SK-N-SH (cell line): ENCODE results near the gene MAP3K6. TPM values are rescaled to one million over a fixed set of nuclear protein-coding genes. Genes with fewer than 3 reads are reported as not detected.

Experiments used
- CTCF ChIA-PET: fragments of 300-600, 350-600 bp; formaldehyde crosslinking; extraction: SDS; loops from one replicate; lab custom pipeline; 2021; lab: Yijun Ruan, JAX
- POLR2A ChIA-PET: fragments of 350-600 bp; sonication (Branson Sonifier 250); formaldehyde crosslinking; extraction: SDS; loops from one replicate; lab custom pipeline; 2020; ENCODE audit warnings: antibody characterized with exemption, inconsistent platforms; lab: Yijun Ruan, JAX
- DNase-seq: peaks from one replicate; pipeline ENCODE4 v3.0.0; 2012
- H2AFZ ChIP-seq: fragments of 200-600 bp; sonication (generic); 2 replicates; pipeline ENCODE4 v1.8.1; 2016; ENCODE audit warnings: antibody characterized with exemption, mild to moderate bottlenecking, low read depth
- H3F3A ChIP-seq: fragments of 200-600 bp; sonication (generic); replicated peaks from 2 replicates; pipeline ENCODE3; 2016; ENCODE audit warnings: antibody characterized with exemption, mild to moderate bottlenecking; ENCODE audit not compliant: insufficient read depth
- H3K27ac ChIP-seq, 2 experiments: fragments of 200-500 bp in 1 of 2; fragments of 200-600 bp in 1 of 2; sonication (Bioruptor generic) in 1 of 2; sonication (generic), shearing (Covaris generic) in 1 of 2; 2 replicates each; pipeline versions ENCODE4 v1.5.1 to v1.6.1; 2014 to 2016; ENCODE audit warnings: low read depth in 2 of 2, inconsistent platforms in 1 of 2, low read length in 1 of 2, mild to moderate bottlenecking in 1 of 2, mixed read lengths in 1 of 2
- H3K27me3 ChIP-seq: fragments of 200-600 bp; sonication (generic), shearing (Covaris generic); 2 replicates; pipeline ENCODE4 v1.6.1; 2016; ENCODE audit warnings: mixed run types; ENCODE audit not compliant: insufficient read depth
- H3K36me3 ChIP-seq, 2 experiments: fragments of 200-500 bp in 1 of 2; fragments of 200-600 bp in 1 of 2; sonication (Bioruptor generic) in 1 of 2; sonication (generic) in 1 of 2; replicated peaks in 1 of 2; 2 replicates each; pipeline versions ENCODE3 to v1.5.1; 2014 to 2016; ENCODE audit warnings: low read length in 1 of 2, mild to moderate bottlenecking in 1 of 2; ENCODE audit not compliant: insufficient read depth in 2 of 2, control insufficient read depth in 1 of 2
- H3K4me1 ChIP-seq, 2 experiments: fragments of 200-500 bp in 1 of 2; fragments of 200-600 bp in 1 of 2; sonication (Bioruptor generic) in 1 of 2; sonication (generic), shearing (Covaris generic) in 1 of 2; 2 replicates each; pipeline versions ENCODE4 v1.5.1 to v1.6.1; 2014 to 2016; ENCODE audit warnings: low read depth in 1 of 2, low read length in 1 of 2, mixed run types in 1 of 2; ENCODE audit not compliant: insufficient read depth in 2 of 2, control insufficient read depth in 1 of 2
- H3K4me2 ChIP-seq: fragments of 200-600 bp; sonication (generic), shearing (Covaris generic); 2 replicates; pipeline ENCODE4 v1.6.1; 2017; ENCODE audit warnings: mixed run types
- H3K4me3 ChIP-seq, 2 experiments: fragments of 200-500 bp in 1 of 2; fragments of 200-600 bp in 1 of 2; sonication (Bioruptor generic) in 1 of 2; sonication (generic), shearing (Covaris generic) in 1 of 2; 2 replicates each; pipeline versions ENCODE4 v1.5.1 to v1.8.1; 2014 to 2016; ENCODE audit warnings: low read depth in 2 of 2, inconsistent platforms in 1 of 2, low read length in 1 of 2, mild to moderate bottlenecking in 1 of 2, mixed read lengths in 1 of 2, moderate library complexity in 1 of 2
- H3K79me2 ChIP-seq: fragments of 200-600 bp; sonication (generic); 2 replicates; pipeline ENCODE4 v1.8.1; 2017; ENCODE audit warnings: mild to moderate bottlenecking; ENCODE audit not compliant: insufficient read depth
- H3K9ac ChIP-seq: fragments of 200-600 bp; sonication (generic); 2 replicates; pipeline ENCODE4 v1.6.1; 2017; ENCODE audit warnings: mixed run types
- H3K9me2 ChIP-seq: fragments of 200-600 bp; sonication (generic); 2 replicates; pipeline ENCODE4 v1.6.1; 2017; ENCODE audit warnings: mixed run types
- H3K9me3 ChIP-seq: fragments of 200-600 bp; sonication (generic); 2 replicates; pipeline ENCODE4 v1.6.1; 2017; ENCODE audit warnings: mixed run types, mild to moderate bottlenecking, moderate library complexity
- H4K20me1 ChIP-seq: fragments of 200-600 bp; sonication (generic); 2 replicates; pipeline ENCODE4 v1.6.1; 2017; ENCODE audit warnings: mild to moderate bottlenecking, mixed run types; ENCODE audit not compliant: insufficient read depth
- EP300 ChIP-seq, 2 experiments: IDR thresholded peaks; 2 replicates each; pipeline versions ENCODE4 v1.4.0 to v1.6.1; 2012; ENCODE audit warnings: borderline replicate concordance in 1 of 2, low read depth in 1 of 2, low read length in 1 of 2
- EZH2phosphoT487 ChIP-seq: fragments of 200-600 bp; sonication (generic); IDR thresholded peaks from 2 replicates; pipeline ENCODE4 v1.6.1; 2017; ENCODE audit warnings: low read depth, mixed run types, mild to moderate bottlenecking, antibody characterized with exemption, moderate library complexity, borderline replicate concordance
- FOSL2 ChIP-seq: IDR thresholded peaks from 2 replicates; pipeline ENCODE4 v1.4.0; 2012; ENCODE audit warnings: low read depth, mild to moderate bottlenecking, moderate library complexity, borderline replicate concordance
- GABPA ChIP-seq: IDR thresholded peaks from 2 replicates; pipeline ENCODE4 v1.4.0; 2012; ENCODE audit warnings: low read depth, mild to moderate bottlenecking
- IRF3 ChIP-seq: fragments of 150-350 bp; IDR thresholded peaks from 2 replicates; pipeline ENCODE4 v1.6.1; 2016; ENCODE audit warnings: mild to moderate bottlenecking, low read depth, low read length
- MAX ChIP-seq: IDR thresholded peaks from 2 replicates; pipeline ENCODE4 v1.4.0; 2012; ENCODE audit warnings: low read depth
- MEF2A ChIP-seq: IDR thresholded peaks from 2 replicates; pipeline ENCODE4 v1.4.0; 2012; ENCODE audit warnings: low read depth, borderline replicate concordance
- MXI1 ChIP-seq: IDR thresholded peaks from 2 replicates; pipeline ENCODE4 v1.6.1; 2012; ENCODE audit warnings: mild to moderate bottlenecking, low read depth, low read length, improper control_type of control experiment
- NFIC ChIP-seq: IDR thresholded peaks from 2 replicates; pipeline ENCODE4 v1.4.0; 2012; ENCODE audit warnings: borderline replicate concordance
- POLR2AphosphoS5 ChIP-seq: IDR thresholded peaks from 2 replicates; pipeline ENCODE4 v1.6.1; 2012; ENCODE audit warnings: low read depth, low read length
- RCOR1 ChIP-seq: fragments of 150-350 bp; IDR thresholded peaks from 2 replicates; pipeline ENCODE4 v1.6.1; 2017; ENCODE audit warnings: antibody characterized with exemption, low read length
- SIN3A ChIP-seq: IDR thresholded peaks from 2 replicates; pipeline ENCODE4 v1.6.1; 2012; ENCODE audit warnings: low read depth, mild to moderate bottlenecking, low read length, moderate library complexity, borderline replicate concordance
- TEAD4 ChIP-seq: IDR thresholded peaks from 2 replicates; pipeline ENCODE4 v1.4.0; 2012; ENCODE audit warnings: mild to moderate bottlenecking, borderline replicate concordance; ENCODE audit not compliant: insufficient read depth
- USF1 ChIP-seq: IDR thresholded peaks from 2 replicates; pipeline ENCODE4 v1.4.0; 2012; ENCODE audit warnings: low read depth, borderline replicate concordance
- USF2 ChIP-seq: fragments of 150-350 bp; IDR thresholded peaks from 2 replicates; pipeline ENCODE4 v1.6.1; 2017; ENCODE audit warnings: antibody characterized with exemption, low read length, low read depth, borderline replicate concordance
- WGBS: methylation state at CpG from one replicate; pipeline ENCODE4 v1.1.6; 2017; ENCODE audit warnings: low lambda C conversion rate; 5-methylcytosine and 5-hydroxymethylcytosine counted together
- polyA plus RNA-seq, 3 experiments: library from polyadenylated mRNA; depleted of rRNA; stranded (reverse); fragments of >200 nt; gene quantifications; 2 replicates each; pipeline ENCODE4 v1.2.3, GENCODE V29; 2012
- TF ChIP-seq, protein P1 (sequence below): IDR thresholded peaks from 2 replicates; pipeline ENCODE4 v1.4.0; 2012; ENCODE audit warnings: low read depth, borderline replicate concordance

Gene MAP3K6
- polyA plus RNA-seq, 1 of the 3 experiments (the other 2 are of a cell fraction) = 17.3 TPM

- Histone ChIP-seq H3K36me3 (peaks cover 4 to 68% of the 10 kb centered on the region in 2 experiments), H3K4me2 (no peak overlapping the region), H3K27ac (no peak overlapping the region; a peak in 1 of 4 replicates), H3K4me1 (no peaks in the 10 kb centered on the region), H3K9ac (no peak overlapping the region), H2AFZ (no peak overlapping the region), H3K27me3 (no peaks in the 10 kb centered on the region), H3K4me3 (no peak overlapping the region), H4K20me1 (peaks cover 17% of the 10 kb centered on the region; the same call in 1 of the 2 replicates), H3K79me2 (peaks cover 41% of the 10 kb centered on the region), H3F3A (no peaks in the 10 kb centered on the region), H3K9me2 (no peaks in the 10 kb centered on the region), H3K9me3 (no peaks in the 10 kb centered on the region)
- CTCF ChIA-PET = interaction anchor here (0.7 to 7.4 kb wide), 25 partner anchors 9 to 275 kb away, joined by 3 to 85 read pairs (median 5); partner anchors contain the start of genes CD164L2, MAP3K6 and TMEM222
- no peak for DNase-seq
- TF ChIP-seq USF1 (no peak), MEF2A (no peak), POLR2AphosphoS5 (no peak), IRF3 (no peak), EP300 (IDR thresholded peaks at IDR 0.05; ENCODE audit: borderline replicate concordance in 1 of 2, low read depth in 1 of 2, low read length in 1 of 2) (no peak), NFIC (no peak), FOSL2 (no peak), TEAD4 (no peak), SIN3A (no peak), MXI1 (no peak), RCOR1 (no peak), MAX (no peak), USF2 (no peak), GABPA (no peak), EZH2phosphoT487 (no peak)
- TF ChIP-seq, protein P1, sequence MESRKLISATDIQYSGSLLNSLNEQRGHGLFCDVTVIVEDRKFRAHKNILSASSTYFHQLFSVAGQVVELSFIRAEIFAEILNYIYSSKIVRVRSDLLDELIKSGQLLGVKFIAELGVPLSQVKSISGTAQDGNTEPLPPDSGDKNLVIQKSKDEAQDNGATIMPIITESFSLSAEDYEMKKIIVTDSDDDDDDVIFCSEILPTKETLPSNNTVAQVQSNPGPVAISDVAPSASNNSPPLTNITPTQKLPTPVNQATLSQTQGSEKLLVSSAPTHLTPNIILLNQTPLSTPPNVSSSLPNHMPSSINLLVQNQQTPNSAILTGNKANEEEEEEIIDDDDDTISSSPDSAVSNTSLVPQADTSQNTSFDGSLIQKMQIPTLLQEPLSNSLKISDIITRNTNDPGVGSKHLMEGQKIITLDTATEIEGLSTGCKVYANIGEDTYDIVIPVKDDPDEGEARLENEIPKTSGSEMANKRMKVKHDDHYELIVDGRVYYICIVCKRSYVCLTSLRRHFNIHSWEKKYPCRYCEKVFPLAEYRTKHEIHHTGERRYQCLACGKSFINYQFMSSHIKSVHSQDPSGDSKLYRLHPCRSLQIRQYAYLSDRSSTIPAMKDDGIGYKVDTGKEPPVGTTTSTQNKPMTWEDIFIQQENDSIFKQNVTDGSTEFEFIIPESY = no peak
- WGBS = 100% methylated on average over 5 of the region's 5 CpGs
- POLR2A ChIA-PET = no interaction called here
Measured at GRCh38 chr1:27331922-27332321, 34.8 kb downstream of the MAP3K6 start.
